ENCODE measurements around the gene GPRASP1.

GRCh38 chrX:102604327-102604726 is 47.0 kb upstream of the GPRASP1 start:
- TF ChIP-seq EZH2 (IDR thresholded peaks at IDR 0.05; ENCODE audit: insufficient read depth, low read length) (no peak), CTCF (IDR thresholded peaks at IDR 0.05; ENCODE audit: insufficient read depth, low read depth, low read length) (no peak)

Measured in astrocyte (in vitro differentiated cells and primary cell).